K562 (cell line): ENCODE measurements around the gene TOR1B. TPM values are rescaled to one million over a fixed set of nuclear protein-coding genes. Genes with fewer than 3 reads are reported as not detected.

Experiments used
- ATAC-seq: fragments of 200-7000 bp; cut with Tn5 transposase; 3 replicates; pipeline ENCODE4 v1.9.1; 2020; ENCODE audit warnings: moderate library complexity
- BruUV-seq: library from RNA; stranded (reverse); fragments of 400-500 nt; replicated peaks from 2 replicates; lab custom pipeline; 2021; lab: Mats Ljungman, UMichigan
- CTCF ChIA-PET: fragments of 300-600 bp; formaldehyde crosslinking; extraction: SDS; loops from one replicate; lab custom pipeline; 2021; ENCODE audit warnings: low intra/inter-chr PET ratio; lab: Yijun Ruan, JAX
- POLR2A ChIA-PET: fragments of 300-600, 350-650 bp; sonication (Branson Sonifier 250); formaldehyde crosslinking; extraction: SDS; loops from one replicate; lab custom pipeline; 2021; ENCODE audit warnings: antibody characterized with exemption, inconsistent platforms; lab: Yijun Ruan, JAX
- DNase-seq, 4 experiments: peaks; one replicate each; pipeline versions ENCODE4 v3.0.0 to v3.0.0-alpha.2; 2011 to 2018; ENCODE audit warnings: low spot score in 3 of 4, mixed read lengths in 3 of 4; ENCODE audit errors: extremely low read depth in 1 of 4
- FAIRE-seq: peaks from 2 replicates; lab custom pipeline; 2011; peaks lifted over from hg19 to GRCh38; lab: Jason Lieb, UNC
- H2AFZ ChIP-seq: 2 replicates; pipeline ENCODE4 v1.6.0; 2011; ENCODE audit warnings: low read depth, low read length, control low read depth, inconsistent platforms
- H3K27ac ChIP-seq: fragments of 200-600 bp; 3 replicates; pipeline ENCODE4 v1.8.0; 2011; ENCODE audit warnings: low read depth, mild to moderate bottlenecking, control low read depth, inconsistent platforms, low read length, moderate library complexity, mixed read lengths; ENCODE audit errors: extremely low read depth
- H3K27me3 ChIP-seq, 2 experiments: fragments of 300-600 bp in 1 of 2; 2 replicates in 1 of 2; 3 replicates in 1 of 2; pipeline versions ENCODE4 v1.6.0 to v1.8.0; 2011; ENCODE audit warnings: inconsistent platforms in 2 of 2, low read length in 2 of 2, mild to moderate bottlenecking in 1 of 2, mixed read lengths in 1 of 2, moderate library complexity in 1 of 2; ENCODE audit not compliant: control insufficient read depth in 2 of 2, insufficient read depth in 2 of 2
- H3K36me3 ChIP-seq: fragments of 300-600 bp; 3 replicates; pipeline ENCODE4 v1.8.0; 2011; ENCODE audit warnings: mild to moderate bottlenecking, low read length, inconsistent platforms; ENCODE audit not compliant: control insufficient read depth, insufficient read depth
- H3K4me1 ChIP-seq, 2 experiments: fragments of 200-600 bp in 1 of 2; replicated peaks in 1 of 2; 2 replicates in 1 of 2; 3 replicates in 1 of 2; pipeline versions ENCODE4 v1.5.1 to v1.8.0; 2011; ENCODE audit warnings: inconsistent platforms in 2 of 2, low read length in 2 of 2, mild to moderate bottlenecking in 1 of 2, mixed read lengths in 1 of 2, moderate library complexity in 1 of 2; ENCODE audit not compliant: control insufficient read depth in 2 of 2, insufficient read depth in 2 of 2
- H3K4me2 ChIP-seq: 2 replicates; pipeline ENCODE4 v1.6.1; 2011; ENCODE audit warnings: low read length, control low read depth, inconsistent platforms, mixed read lengths; ENCODE audit not compliant: insufficient read depth
- H3K4me3 ChIP-seq: fragments of 200-600 bp; sonication (generic), shearing (Covaris generic); 2 replicates; pipeline ENCODE4 v1.5.1; 2016; ENCODE audit warnings: control low read depth, inconsistent platforms
- H3K79me2 ChIP-seq: fragments of 200-600 bp; 3 replicates; pipeline ENCODE4 v1.8.0; 2011; ENCODE audit warnings: low read length, inconsistent platforms; ENCODE audit not compliant: control insufficient read depth, insufficient read depth
- H3K9ac ChIP-seq, 2 experiments: 2 replicates each; pipeline versions ENCODE4 v1.6.0 to v1.6.1; 2011; ENCODE audit warnings: low read depth in 2 of 2, low read length in 2 of 2, control low read depth in 1 of 2, inconsistent platforms in 1 of 2, mild to moderate bottlenecking in 1 of 2, mixed read lengths in 1 of 2; ENCODE audit not compliant: insufficient read depth in 1 of 2
- H3K9me1 ChIP-seq: one replicate; pipeline ENCODE4 v1.6.0; 2011; ENCODE audit warnings: inconsistent platforms, mild to moderate bottlenecking, low read length, moderate library complexity; ENCODE audit not compliant: control insufficient read depth, insufficient read depth
- H3K9me3 ChIP-seq: replicated peaks from 2 replicates; pipeline ENCODE4 v1.5.1; 2011; ENCODE audit warnings: low read depth, low read length, inconsistent platforms; ENCODE audit not compliant: control insufficient read depth, insufficient read depth
- H4K20me1 ChIP-seq: replicated peaks from 2 replicates; pipeline ENCODE4 v1.6.1; 2011; ENCODE audit warnings: low read length, inconsistent platforms, mixed read lengths; ENCODE audit not compliant: control insufficient read depth, insufficient read depth
- ARID1B ChIP-seq: fragments of 450-650 bp; IDR thresholded peaks from 2 replicates; pipeline ENCODE4 v1.6.1; 2016; ENCODE audit warnings: antibody characterized with exemption, mild to moderate bottlenecking, inconsistent platforms
- BDP1 ChIP-seq: IDR thresholded peaks from 3 replicates; pipeline ENCODE4 v1.6.1; 2011; ENCODE audit not compliant: insufficient read length, insufficient read depth
- CSDE1 ChIP-seq, 2 experiments: fragments of 450-650 bp; IDR thresholded peaks; 2 replicates each; pipeline ENCODE4 v1.6.1; 2016; ENCODE audit warnings: mild to moderate bottlenecking in 1 of 2
- L3MBTL2 ChIP-seq: fragments of 450-650 bp; IDR thresholded peaks from 2 replicates; pipeline ENCODE4 v1.6.1; 2016; ENCODE audit warnings: mild to moderate bottlenecking, moderate library complexity
- PCBP1 ChIP-seq: fragments of 200-400 bp; formaldehyde crosslinking; IDR thresholded peaks from 2 replicates; pipeline ENCODE4 v1.6.1; 2018; ENCODE audit warnings: mild to moderate bottlenecking, low read depth, low read length; ENCODE audit not compliant: poor library complexity, severe bottlenecking
- UBTF ChIP-seq, 2 experiments: IDR thresholded peaks; 2 replicates each; pipeline ENCODE4 v1.6.1; 2012; ENCODE audit warnings: improper control_type of control experiment in 2 of 2, low read depth in 2 of 2, low read length in 2 of 2, borderline replicate concordance in 1 of 2
- WHSC1 ChIP-seq: IDR thresholded peaks from one replicate; pipeline ENCODE4 v1.6.1; 2012; ENCODE audit warnings: low read length, control low read depth, inconsistent platforms
- WGBS: fragments of 100-300 bp; shearing (Covaris generic); methylation state at CpG from one replicate; pipeline ENCODE4 v1.1.6; 2016; ENCODE audit warnings: low coverage, mixed read lengths; ENCODE audit not compliant: insufficient coverage; ENCODE audit errors: missing lambda C conversion rate; 5-methylcytosine and 5-hydroxymethylcytosine counted together
- in situ Hi-C: fragments of 300-500 bp; cut with MboI; formaldehyde crosslinking; loops from 4 replicates; pipeline ENCODE4 v1.15.0; 2018; ENCODE audit warnings: inconsistent platforms, mixed read lengths
- intact Hi-C: fragments of 100-400 bp; cut with micrococcal nuclease; formaldehyde crosslinking; loops from 2 replicates; pipeline ENCODE4 v1.14.2; 2022
- polyA plus RNA-seq, 8 experiments: library from polyadenylated mRNA; depleted of rRNA in 4 of 8; stranded (reverse) in 5 of 8; unstranded in 3 of 8; fragments of >200 nt; fragmentation: Nextera tagmentation in 2 of 8; fragmentation: Illumina TruSeq in 1 of 8; extraction: Ambion mirVana in 2 of 8; extraction: Trizol in 1 of 8; gene quantifications; 2 replicates each; pipeline versions ENCODE4 v1.2.1 to v1.2.3, GENCODE V29; 2011 to 2014; ENCODE audit warnings: inconsistent platforms in 1 of 8, missing spikeins in 1 of 8
- total RNA-seq, 7 experiments: library from RNA; depleted of rRNA in 6 of 7; stranded (reverse); fragments of >200 nt in 6 of 7; fragmentation: Illumina TruSeq in 2 of 7; extraction: Trizol in 2 of 7; gene quantifications; 2 replicates each; pipeline versions ENCODE4 v1.2.1 to v1.2.3, GENCODE V29; 2011 to 2021; ENCODE audit warnings: low replicate concordance in 1 of 7
- TF ChIP-seq, protein P1 (sequence below): sonication (generic); formaldehyde crosslinking; IDR thresholded peaks from 2 replicates; pipeline ENCODE4 v1.9.0; 2022; ENCODE audit warnings: mild to moderate bottlenecking, missing genetic modification reagents

TOR1B gene
- total and polyA plus RNA-seq, 9 of the 15 experiments (the other 6 are each of a cell fraction or from before 2014, with no cell fraction given) = 4.2 to 36.5 (median 24.6) TPM

GRCh38 chr9:129851821-129852220 lies 48.8 kb downstream of the TOR1B start:
- no peaks in the 10 kb centered on the region for H3K9me3 ChIP-seq
- no peaks in the 10 kb centered on the region for H3K9me1 ChIP-seq
- H3K4me1 ChIP-seq = peaks cover 7 to 11% of the 10 kb centered on the region in 2 experiments; a peak in 3 of 5 replicates
- intact Hi-C loops (no loop called here), in situ Hi-C loops (no loop called here)
- 72% methylated on average over 5 of the region's 5 CpGs for WGBS
- H3K4me2 ChIP-seq = no peak overlapping the region
- H3K79me2 ChIP-seq = peaks cover 6% of the 10 kb centered on the region; the same call in 2 of the 3 replicates
- no peak for TF ChIP-seq UBTF (IDR thresholded peaks at IDR 0.05; ENCODE audit: borderline replicate concordance in 1 of 2, low read depth in 2 of 2, low read length in 2 of 2)
- no peak for TF ChIP-seq CSDE1 (IDR thresholded peaks at IDR 0.05)
- TF ChIP-seq, protein P1, sequence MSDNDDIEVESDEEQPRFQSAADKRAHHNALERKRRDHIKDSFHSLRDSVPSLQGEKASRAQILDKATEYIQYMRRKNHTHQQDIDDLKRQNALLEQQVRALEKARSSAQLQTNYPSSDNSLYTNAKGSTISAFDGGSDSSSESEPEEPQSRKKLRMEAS = 0 out of 2 replicates have a peak, but pooled peaks have one; percentile 10
- TF ChIP-seq L3MBTL2 = no peak
- no peak for TF ChIP-seq BDP1
- TF ChIP-seq WHSC1 = peak; percentile 55
- no peak for TF ChIP-seq ARID1B
- no peak for TF ChIP-seq PCBP1
- H3K27me3 ChIP-seq = no peaks in the 10 kb centered on the region
- H4K20me1 ChIP-seq = no peaks in the 10 kb centered on the region
- H3K9ac ChIP-seq = peak overlapping the region in 1 of 2 experiments; percentile 11; a peak in 1 of 4 replicates
- FAIRE-seq = no peak
- ChIA-PET POLR2A (interaction anchor here (0.6 to 7.5 kb wide), 6 partner anchors 8 to 1667 kb away, joined by 3 to 91 read pairs (median 7); no protein-coding TSS in a partner anchor), CTCF (interaction anchor here (0.7 kb wide), 1 partner anchor 23 kb away, joined by 3 read pairs; no protein-coding TSS in a partner anchor)
- H3K36me3 ChIP-seq = peaks cover 81% of the 10 kb centered on the region
- H2AFZ ChIP-seq = no peak overlapping the region
- BruUV-seq = no TSS peak
- ATAC-seq = no peak
- H3K4me3 ChIP-seq = no peak overlapping the region
- DNase-seq = no peak
- no peak overlapping the region for H3K27ac ChIP-seq
